HepG2 (cell line): ENCODE results near the gene CAPN9. TPM values are rescaled to one million over a fixed set of nuclear protein-coding genes. Genes with fewer than 3 reads are reported as not detected.

Experiments used
- CERS6 ChIP-seq: sonication (generic); formaldehyde crosslinking; IDR thresholded peaks from 2 replicates; pipeline ENCODE4 v1.5.0; 2020; ENCODE audit warnings: missing genetic modification reagents
- DR1 ChIP-seq: sonication (generic); formaldehyde crosslinking; IDR thresholded peaks from 2 replicates; pipeline ENCODE4 v1.8.0; 2021; ENCODE audit warnings: mild to moderate bottlenecking, missing genetic modification reagents, inconsistent platforms
- EHMT2 ChIP-seq: fragments of 200-600 bp; sonication (generic); IDR thresholded peaks from 2 replicates; pipeline ENCODE4 v1.7.0; 2017; ENCODE audit warnings: antibody characterized with exemption, low read depth, low read length, borderline replicate concordance
- HHEX ChIP-seq: IDR thresholded peaks from 2 replicates; pipeline ENCODE4 v1.6.1; 2016; ENCODE audit warnings: control low read depth
- HNF1B ChIP-seq: sonication (generic); formaldehyde crosslinking; IDR thresholded peaks from 2 replicates; pipeline ENCODE4 v1.5.1; 2020; ENCODE audit warnings: mild to moderate bottlenecking, moderate library complexity, missing genetic modification reagents
- KMT2B ChIP-seq: IDR thresholded peaks from 2 replicates; pipeline ENCODE4 v1.6.1; 2016; ENCODE audit warnings: missing genetic modification reagents, missing compliant biosample characterization
- NONO ChIP-seq, 2 experiments: fragments of 450-650 bp in 1 of 2; sonication (generic) in 1 of 2; formaldehyde crosslinking in 1 of 2; IDR thresholded peaks in 1 of 2; conservative IDR thresholded peaks in 1 of 2; 2 replicates each; pipeline versions ENCODE4 v1.6.1 to v1.8.0; 2017 to 2022; ENCODE audit warnings: mild to moderate bottlenecking in 1 of 2, missing genetic modification reagents in 1 of 2, moderate library complexity in 1 of 2
- SMAD9 ChIP-seq: sonication (generic); formaldehyde crosslinking; IDR thresholded peaks from 2 replicates; pipeline ENCODE4 v1.5.1; 2020; ENCODE audit warnings: mild to moderate bottlenecking, missing genetic modification reagents
- ZHX2 ChIP-seq, 2 experiments: sonication (generic) in 1 of 2; formaldehyde crosslinking in 1 of 2; IDR thresholded peaks; 2 replicates each; pipeline versions ENCODE4 v1.6.1 to v1.9.0; 2014 to 2022; ENCODE audit warnings: antibody characterized with exemption in 1 of 2, borderline replicate concordance in 1 of 2, inconsistent platforms in 1 of 2, low read depth in 1 of 2, missing genetic modification reagents in 1 of 2
- ZMYM3 ChIP-seq: sonication (generic); formaldehyde crosslinking; IDR thresholded peaks from 2 replicates; pipeline ENCODE4 v1.5.1; 2020; ENCODE audit warnings: mild to moderate bottlenecking, missing genetic modification reagents
- ZNF484 ChIP-seq: sonication (generic); formaldehyde crosslinking; IDR thresholded peaks from 2 replicates; pipeline ENCODE4 v1.5.1; 2020; ENCODE audit warnings: mild to moderate bottlenecking, low read depth, missing genetic modification reagents, borderline replicate concordance
- ZNF570 ChIP-seq: sonication (generic); formaldehyde crosslinking; IDR thresholded peaks from 2 replicates; pipeline ENCODE4 v1.4.0; 2020; ENCODE audit warnings: mild to moderate bottlenecking, missing genetic modification reagents, borderline replicate concordance
- ZNF652 ChIP-seq: IDR thresholded peaks from 2 replicates; pipeline ENCODE4 v1.6.1; 2016; ENCODE audit warnings: low read depth, borderline replicate concordance
- ZNF710 ChIP-seq: sonication (generic); formaldehyde crosslinking; IDR thresholded peaks from 2 replicates; pipeline ENCODE4 v1.5.0; 2020; ENCODE audit warnings: mild to moderate bottlenecking, missing genetic modification reagents, borderline replicate concordance
- ZSCAN30 ChIP-seq: sonication (generic); formaldehyde crosslinking; IDR thresholded peaks from 2 replicates; pipeline ENCODE4 v1.5.0; 2020; ENCODE audit warnings: mild to moderate bottlenecking, missing genetic modification reagents
- ZSCAN31 ChIP-seq: sonication (generic); formaldehyde crosslinking; IDR thresholded peaks from 2 replicates; pipeline ENCODE4 v1.5.0; 2020; ENCODE audit warnings: low read depth, mild to moderate bottlenecking, missing genetic modification reagents
- polyA plus RNA-seq, 8 experiments: library from polyadenylated mRNA; depleted of rRNA in 3 of 8; stranded (reverse) in 7 of 8; unstranded in 1 of 8; fragments of >200 nt; fragmentation: Illumina TruSeq in 4 of 8; extraction: Trizol in 4 of 8; gene quantifications; 2 replicates each; pipeline versions ENCODE4 v1.2.1 to v1.2.3, GENCODE V29; 2011 to 2016; ENCODE audit warnings: low read depth in 4 of 8, missing spikeins in 1 of 8, mixed read lengths in 1 of 8; ENCODE audit not compliant: insufficient read depth in 1 of 8
- total RNA-seq, 5 experiments: library from RNA; depleted of rRNA; stranded (reverse); fragments of >200 nt; fragmentation: Illumina TruSeq; extraction: Trizol; gene quantifications; 2 replicates each; pipeline ENCODE4 v1.2.3, GENCODE V29; 2016; ENCODE audit warnings: low read depth in 1 of 5

Gene CAPN9
- total and polyA plus RNA-seq, 2 of the 13 experiments (the other 11 are each of a cell fraction or from before 2014, with no cell fraction given): 0.04 to 0.31 TPM

- no peak for TF ChIP-seq CERS6 (CRISPR knock-in tag)
- peak; percentile 88 for TF ChIP-seq ZNF652 (CRISPR knock-in tag)
- peak; percentile 91 for TF ChIP-seq ZMYM3 (CRISPR knock-in tag)
- no peak for TF ChIP-seq KMT2B (CRISPR knock-in tag)
- no peak for TF ChIP-seq ZSCAN30 (CRISPR knock-in tag)
- TF ChIP-seq SMAD9 (CRISPR knock-in tag): 0 out of 2 replicates have a peak, but pooled peaks have one; percentile 21
- TF ChIP-seq ZHX2 (IDR thresholded peaks at IDR 0.05; ENCODE audit: low read depth): peak; percentile 45; the same call in 1 of the 2 replicates
- no peak for TF ChIP-seq ZHX2 (CRISPR knock-in tag; IDR thresholded peaks at IDR 0.05; ENCODE audit: borderline replicate concordance)
- peak; percentile 89 for TF ChIP-seq HNF1B (CRISPR knock-in tag)
- TF ChIP-seq NONO (IDR thresholded peaks at IDR 0.05): no peak
- peak; percentile 90 for TF ChIP-seq NONO (CRISPR knock-in tag; conservative IDR thresholded peaks at IDR 0.05)
- no peak; the same call in 1 of the 2 replicates for TF ChIP-seq DR1 (CRISPR knock-in tag)
- no peak for TF ChIP-seq ZNF484 (CRISPR knock-in tag)
- no peak for TF ChIP-seq ZNF570 (CRISPR knock-in tag)
- TF ChIP-seq ZNF710 (CRISPR knock-in tag): peak; percentile 93; the same call in 1 of the 2 replicates
- TF ChIP-seq EHMT2: no peak
- TF ChIP-seq ZSCAN31 (CRISPR knock-in tag): peak; percentile 94
- peak; percentile 75; the same call in 1 of the 2 replicates for TF ChIP-seq HHEX (CRISPR knock-in tag)
Observed at GRCh38 chr1:230728710-230729392, 18.3 kb upstream of the CAPN9 start (continued).
